ENCODE data around the gene CARD10.

CARD10 gene

DNA sequence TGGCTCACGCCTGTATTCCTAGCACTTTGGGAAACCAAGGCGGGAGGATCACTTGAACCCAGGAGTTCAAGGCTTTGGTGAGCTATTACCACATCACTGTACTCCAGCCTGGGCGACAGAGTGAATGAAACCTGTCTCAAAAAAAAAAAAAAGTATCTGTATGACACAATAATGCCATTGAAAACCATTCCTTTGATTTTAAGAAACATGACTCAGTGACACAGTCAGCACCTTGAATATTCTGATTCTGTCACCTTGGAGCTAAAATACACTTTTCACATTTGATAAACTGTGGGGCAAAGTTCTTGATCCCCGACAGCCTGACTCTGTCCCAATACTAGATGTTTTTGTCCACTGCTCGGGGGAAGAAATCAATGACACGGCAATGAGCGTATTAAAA lies 75.2 kb downstream of the CARD10 start:
- DNase-seq (ENCODE audit: extremely low read depth in 1 of 2, low read depth in 1 of 2): no peak

DNA sequence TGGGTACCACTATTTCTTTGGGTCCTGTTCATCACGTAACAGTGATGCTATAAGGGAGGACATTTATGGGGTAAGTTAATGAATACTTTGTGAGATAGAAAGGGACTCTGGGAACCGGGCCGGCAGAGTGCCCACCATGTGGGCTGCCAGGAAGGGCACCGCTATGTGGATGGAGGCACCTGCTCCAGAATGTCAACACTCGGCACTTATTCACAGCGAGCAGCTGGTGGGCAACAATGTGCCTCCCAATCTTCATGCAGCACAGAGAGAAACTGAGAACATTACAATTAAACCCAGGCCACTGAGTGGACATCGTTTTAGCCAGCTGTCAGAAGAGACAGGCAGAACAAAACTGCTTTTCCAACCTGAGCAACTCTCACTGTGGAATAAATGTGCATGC lies 76.1 kb downstream of the CARD10 start:
- DNase-seq (ENCODE audit: extremely low read depth in 1 of 2, low read depth in 1 of 2): no peak

DNA sequence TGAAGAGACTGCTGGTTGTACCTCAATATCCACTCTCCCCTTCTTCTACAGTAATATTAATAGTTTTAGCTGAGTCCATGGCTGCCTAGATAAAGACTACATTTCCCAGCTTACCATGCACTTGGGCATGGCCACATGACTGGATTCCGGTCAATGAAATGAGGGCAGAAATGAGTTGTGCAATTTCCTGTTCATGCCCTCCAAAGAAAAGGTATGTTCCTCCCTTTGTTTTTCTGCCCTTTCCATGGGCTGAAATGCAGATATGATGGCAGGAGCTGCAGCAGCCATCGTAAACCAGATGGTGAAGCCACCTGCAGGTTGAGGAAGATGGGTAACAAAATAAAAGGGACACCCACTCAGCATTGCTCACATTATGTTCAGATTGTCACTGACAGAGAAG lies 76.7 kb downstream of the CARD10 start:
- DNase-seq (ENCODE audit: extremely low read depth in 1 of 2, low read depth in 1 of 2): no peak

DNA sequence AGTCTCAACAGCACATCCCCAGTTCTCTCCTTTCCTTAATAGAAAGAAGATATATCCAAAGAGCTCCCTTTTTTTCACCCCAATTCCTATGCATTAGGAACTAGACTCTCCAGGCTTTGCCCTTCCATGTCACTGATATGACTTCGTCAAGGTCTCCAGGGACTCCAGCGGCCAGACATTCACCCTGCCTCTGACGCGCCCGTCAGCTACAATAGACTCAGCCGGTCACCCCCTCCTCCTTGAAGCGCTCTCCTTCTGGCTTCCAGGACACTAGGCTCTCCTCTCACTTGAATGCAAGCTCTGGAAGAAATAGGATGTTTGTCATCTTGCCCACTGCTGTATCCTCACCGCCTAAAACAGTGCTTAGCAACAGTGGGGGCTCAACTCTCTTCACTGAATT lies 77.1 kb downstream of the CARD10 start:
- DNase-seq (ENCODE audit: extremely low read depth in 1 of 2, low read depth in 1 of 2): no peak

DNA sequence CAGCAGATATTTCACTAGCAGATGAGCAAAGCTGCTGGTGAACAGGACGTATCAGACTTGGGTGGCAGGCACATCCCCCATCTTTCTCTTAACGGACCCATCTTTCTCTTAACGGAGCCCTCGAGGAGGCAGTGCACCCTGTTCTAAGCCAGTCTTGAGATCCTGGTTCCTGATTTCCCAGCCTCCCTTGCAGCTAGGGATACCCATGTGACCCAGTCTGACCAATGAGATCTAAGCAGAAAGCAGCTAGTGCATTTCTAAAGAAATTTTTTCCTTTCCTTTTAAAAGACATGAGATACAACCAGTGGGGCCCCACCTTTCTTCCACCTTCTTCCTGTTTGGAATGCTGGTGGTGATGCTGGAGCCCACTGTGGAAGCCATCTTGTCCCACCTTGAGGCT lies 78.3 kb downstream of the CARD10 start:
- no peak for DNase-seq (ENCODE audit: extremely low read depth in 1 of 2, low read depth in 1 of 2)
